SK-N-MC (cell line): Measurements from ENCODE around the gene COG5.

ENCODE experiments used
- EZH2 ChIP-seq: fragments of 200-600 bp; sonication (generic); IDR thresholded peaks from one replicate; pipeline ENCODE4 v1.6.1; 2017; ENCODE audit warnings: antibody characterized with exemption
- FOXP2 ChIP-seq: optimal IDR thresholded peaks from 2 replicates; pipeline ENCODE3; 2011; ENCODE audit warnings: mild to moderate bottlenecking, moderate library complexity; ENCODE audit not compliant: insufficient read depth; ENCODE audit errors: extremely low read length, control extremely low read depth
- POLR2AphosphoS5 ChIP-seq: IDR thresholded peaks from 2 replicates; pipeline ENCODE4 v1.6.1; 2012; ENCODE audit warnings: mild to moderate bottlenecking, low read depth, low read length, borderline replicate concordance

- TF ChIP-seq EZH2 (no peak), POLR2AphosphoS5 (no peak), FOXP2 (no peak)
Observed at GRCh38 chr7:107414198-107414597, 149.5 kb downstream of the COG5 start.
